ENCODE measurements around the gene PCSK1.
"Not testable (repeated sequence)": the region's sequence is repeated elsewhere in the genome, so short reads cannot be mapped to it uniquely, and the experiment has no call there.

PCSK1 gene

DNA sequence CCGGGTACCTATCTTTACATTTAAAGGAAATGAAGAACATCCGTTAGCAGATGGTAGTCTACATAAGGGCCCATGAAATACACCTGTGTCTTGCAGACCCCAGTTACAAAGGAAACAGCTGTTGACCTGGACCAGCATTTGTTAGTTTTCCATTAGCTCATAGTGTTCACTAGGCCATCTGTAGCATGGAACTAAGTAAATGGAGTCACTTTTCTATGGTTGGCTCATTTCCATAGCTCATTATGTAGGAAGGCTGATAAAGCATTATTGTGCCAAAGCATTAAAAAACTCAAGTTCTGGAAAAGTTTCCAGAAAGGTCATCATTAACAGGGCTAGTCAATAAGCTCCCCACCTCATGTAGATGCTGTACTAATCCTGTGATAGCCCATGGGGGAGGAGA lies 62.1 kb downstream of the PCSK1 start:
- H3K36me3 ChIP-seq (ENCODE audit: insufficient read depth, low read length), result no peaks in the 10 kb centered on the region
- no peak overlapping the region for H3K4me3 ChIP-seq (ENCODE audit: low read depth in 1 of 2, low read length in 2 of 2)
- no peaks in the 10 kb centered on the region for H3K27me3 ChIP-seq (ENCODE audit: control insufficient read depth in 1 of 2, insufficient read depth in 2 of 2, low read length in 2 of 2)
- no peak overlapping the region for H3K9ac ChIP-seq (ENCODE audit: low read length)
- no peaks in the 10 kb centered on the region for H3K9me3 ChIP-seq (ENCODE audit: low read length)
- no peaks in the 10 kb centered on the region for H3K4me1 ChIP-seq (ENCODE audit: insufficient read depth, low read length)
- H3K27ac ChIP-seq (ENCODE audit: low read depth, low read length), result no peak overlapping the region

DNA sequence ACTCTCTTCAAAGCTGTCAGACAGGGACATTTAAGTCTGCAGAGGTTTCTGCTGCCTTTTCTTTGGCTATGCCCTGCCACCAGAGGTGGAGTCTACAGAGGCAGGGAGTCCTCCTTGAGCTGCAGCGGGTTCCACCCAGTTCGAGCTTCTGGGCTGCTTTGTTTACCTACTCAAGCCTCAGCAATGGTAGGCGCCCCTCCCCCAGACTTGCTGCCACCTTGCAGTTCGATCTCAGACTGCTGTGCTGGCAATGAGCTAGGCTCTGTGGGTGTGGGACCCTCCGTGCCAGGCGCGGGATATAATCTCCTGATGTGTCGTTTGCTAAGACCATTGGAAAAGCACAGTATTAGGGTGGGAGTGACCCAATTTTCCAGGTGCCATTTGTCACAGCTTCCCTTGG lies 65.7 kb downstream of the PCSK1 start:
- H3K27me3 ChIP-seq (ENCODE audit: control insufficient read depth in 1 of 2, insufficient read depth in 2 of 2, low read length in 2 of 2); H3K4me1 ChIP-seq (ENCODE audit: insufficient read depth, low read length); H3K4me3 ChIP-seq (ENCODE audit: low read depth in 1 of 2, low read length in 2 of 2); H3K36me3 ChIP-seq (ENCODE audit: insufficient read depth, low read length); H3K27ac ChIP-seq (ENCODE audit: low read depth, low read length); H3K9ac ChIP-seq (ENCODE audit: low read length); H3K9me3 ChIP-seq (ENCODE audit: low read length): not testable (repeated sequence)

DNA sequence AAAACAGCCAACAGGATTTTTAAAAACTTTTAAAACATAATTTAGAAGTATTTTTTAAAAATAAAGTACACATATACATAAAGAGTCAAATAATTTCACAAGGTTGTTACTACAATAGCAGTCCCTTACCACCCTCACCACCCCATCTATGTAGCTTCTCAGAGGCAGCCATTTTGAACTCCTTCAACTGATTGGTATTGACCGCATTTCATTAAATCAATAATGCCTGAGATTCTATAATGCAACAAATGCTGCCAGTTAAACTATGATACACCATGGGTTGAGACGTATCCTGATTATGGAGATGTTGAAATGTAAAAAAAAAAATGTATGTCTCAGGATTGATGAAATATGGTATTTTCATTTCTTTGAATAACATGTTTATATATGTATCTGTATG lies 78.8 kb downstream of the PCSK1 start:
- Histone ChIP-seq H3K36me3 (ENCODE audit: insufficient read depth, low read length) (no peaks in the 10 kb centered on the region), H3K27me3 (ENCODE audit: control insufficient read depth in 1 of 2, insufficient read depth in 2 of 2, low read length in 2 of 2) (no peaks in the 10 kb centered on the region), H3K9me3 (ENCODE audit: low read length) (no peaks in the 10 kb centered on the region), H3K27ac (ENCODE audit: low read depth, low read length) (no peak overlapping the region), H3K9ac (ENCODE audit: low read length) (no peak overlapping the region), H3K4me1 (ENCODE audit: insufficient read depth, low read length) (no peaks in the 10 kb centered on the region), H3K4me3 (ENCODE audit: low read depth in 1 of 2, low read length in 2 of 2) (no peak overlapping the region)

DNA sequence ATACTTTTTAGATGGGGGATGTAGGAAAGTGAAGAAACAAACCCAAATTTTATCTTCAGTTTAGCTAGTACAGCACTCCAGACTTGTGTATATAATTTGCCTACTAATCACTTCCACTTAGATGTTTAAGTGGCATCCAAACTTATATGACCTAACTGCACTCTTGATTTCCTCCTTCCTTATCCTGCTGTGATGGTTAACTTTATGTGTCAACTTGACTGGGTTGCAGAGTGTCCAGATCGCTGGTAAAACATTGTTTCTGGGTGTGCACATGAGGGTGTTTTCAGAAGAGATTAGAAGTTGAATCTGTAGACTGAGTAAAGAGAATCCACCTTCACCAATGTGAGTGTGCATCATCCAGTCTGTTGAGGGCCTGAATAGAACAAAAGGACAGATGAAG lies 79.8 kb downstream of the PCSK1 start:
- Histone ChIP-seq H3K36me3 (ENCODE audit: insufficient read depth, low read length) (no peaks in the 10 kb centered on the region), H3K9me3 (ENCODE audit: low read length) (no peaks in the 10 kb centered on the region), H3K4me3 (ENCODE audit: low read depth in 1 of 2, low read length in 2 of 2) (no peak overlapping the region), H3K4me1 (ENCODE audit: insufficient read depth, low read length) (no peaks in the 10 kb centered on the region), H3K27me3 (ENCODE audit: control insufficient read depth in 1 of 2, insufficient read depth in 2 of 2, low read length in 2 of 2) (no peaks in the 10 kb centered on the region), H3K9ac (ENCODE audit: low read length) (no peak overlapping the region), H3K27ac (ENCODE audit: low read depth, low read length) (no peak overlapping the region)

DNA sequence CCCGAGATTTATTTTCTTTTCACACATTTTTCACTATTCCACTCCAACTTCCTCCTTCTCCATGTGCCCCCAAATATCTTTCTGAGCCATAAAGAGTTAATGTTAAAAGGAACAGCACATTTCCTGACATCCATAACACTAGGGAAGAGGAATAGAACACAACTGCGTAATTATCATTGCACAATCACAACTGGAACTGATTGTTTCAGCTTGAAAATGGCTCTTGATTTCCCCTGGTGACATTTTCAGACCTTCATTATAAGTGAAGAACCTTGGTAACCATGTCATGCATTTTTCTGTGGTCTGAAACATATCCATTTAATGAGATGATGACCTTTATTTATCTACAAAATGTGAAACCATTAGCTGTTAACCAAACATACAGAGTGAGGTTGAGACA lies 82.4 kb downstream of the PCSK1 start:
- H3K27ac ChIP-seq (ENCODE audit: low read depth, low read length), result no peak overlapping the region
- H3K9ac ChIP-seq (ENCODE audit: low read length), result no peak overlapping the region

DNA sequence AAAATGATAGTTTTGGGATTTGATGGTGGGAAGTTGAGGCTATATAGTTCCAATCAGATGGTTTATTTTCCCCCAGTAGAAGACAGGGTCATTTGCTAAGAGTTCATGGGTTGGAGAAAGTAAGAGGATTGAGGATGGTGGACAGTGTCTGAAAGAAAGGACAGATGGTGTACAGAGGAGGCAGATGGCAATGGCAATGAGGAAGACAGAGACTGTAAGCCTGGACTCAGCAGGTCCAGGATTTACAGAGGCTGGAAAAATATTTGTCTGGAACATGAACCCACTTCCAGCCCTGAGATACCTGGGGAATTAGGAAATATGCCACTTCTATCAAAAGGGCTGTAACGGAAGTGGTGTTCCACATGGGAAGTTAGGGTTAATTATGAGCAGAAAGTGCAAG lies 84.5 kb downstream of the PCSK1 start:
- H3K27ac ChIP-seq (ENCODE audit: low read depth, low read length), result no peak overlapping the region
- H3K9ac ChIP-seq (ENCODE audit: low read length), result no peak overlapping the region
- H3K4me1 ChIP-seq (ENCODE audit: insufficient read depth, low read length), result no peaks in the 10 kb centered on the region
- H3K9me3 ChIP-seq (ENCODE audit: low read length), result no peaks in the 10 kb centered on the region
- no peaks in the 10 kb centered on the region for H3K36me3 ChIP-seq (ENCODE audit: insufficient read depth, low read length)
- H3K27me3 ChIP-seq (ENCODE audit: control insufficient read depth in 1 of 2, insufficient read depth in 2 of 2, low read length in 2 of 2), result no peaks in the 10 kb centered on the region
- no peak overlapping the region for H3K4me3 ChIP-seq (ENCODE audit: low read depth in 1 of 2, low read length in 2 of 2)

More for the DNA sequence above, 82.4 kb downstream of the PCSK1 start:
- Histone ChIP-seq H3K27me3 (ENCODE audit: control insufficient read depth in 1 of 2, insufficient read depth in 2 of 2, low read length in 2 of 2) (no peaks in the 10 kb centered on the region), H3K36me3 (ENCODE audit: insufficient read depth, low read length) (no peaks in the 10 kb centered on the region), H3K4me1 (ENCODE audit: insufficient read depth, low read length) (no peaks in the 10 kb centered on the region), H3K4me3 (ENCODE audit: low read depth in 1 of 2, low read length in 2 of 2) (no peak overlapping the region), H3K9me3 (ENCODE audit: low read length) (no peaks in the 10 kb centered on the region)

DNA sequence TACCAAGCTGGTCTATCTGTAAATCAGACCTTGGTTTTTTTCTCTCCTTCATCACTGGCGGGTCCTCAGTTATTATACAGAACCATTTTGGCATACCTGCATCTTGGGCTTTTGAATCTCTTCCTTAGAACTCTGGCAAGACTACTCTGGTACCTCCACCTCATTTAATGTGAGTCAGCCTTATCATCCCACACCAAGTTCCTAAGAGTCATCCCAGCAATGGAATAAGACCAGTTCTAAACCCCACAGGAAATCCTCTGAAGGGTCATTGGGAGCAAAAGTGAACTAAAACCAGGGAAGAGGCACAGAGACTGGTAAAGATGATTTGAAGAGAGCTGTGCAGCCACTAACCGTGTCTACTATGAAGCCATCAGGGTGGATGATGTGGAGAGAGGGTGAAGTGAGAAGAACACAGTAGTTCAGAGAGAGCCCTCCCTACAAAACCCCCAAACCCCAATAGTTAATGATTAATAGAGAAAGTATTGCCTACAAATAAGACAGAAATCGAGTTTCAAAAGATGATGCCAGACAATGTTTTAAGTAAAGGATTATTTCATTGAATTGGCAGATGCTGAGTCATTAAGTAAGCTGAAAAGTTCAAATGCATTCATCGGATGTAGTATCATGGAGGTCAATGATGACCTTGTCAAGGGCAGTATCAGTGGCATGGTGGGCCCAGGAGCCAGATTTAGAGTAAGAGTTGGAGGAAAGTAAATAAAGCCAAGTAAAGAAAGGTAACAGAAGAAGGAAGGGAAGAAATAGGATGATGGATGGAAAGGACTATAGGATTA lies 85.4 kb downstream of the PCSK1 start:
- no peaks in the 10 kb centered on the region for H3K36me3 ChIP-seq (ENCODE audit: insufficient read depth, low read length)
- H3K4me3 ChIP-seq (ENCODE audit: low read depth in 1 of 2, low read length in 2 of 2), result no peak overlapping the region
- H3K27ac ChIP-seq (ENCODE audit: low read depth, low read length), result no peak overlapping the region
- no peak overlapping the region for H3K9ac ChIP-seq (ENCODE audit: low read length)
- no peaks in the 10 kb centered on the region for H3K9me3 ChIP-seq (ENCODE audit: low read length)
- H3K27me3 ChIP-seq (ENCODE audit: control insufficient read depth in 1 of 2, insufficient read depth in 2 of 2, low read length in 2 of 2), result no peaks in the 10 kb centered on the region
- H3K4me1 ChIP-seq (ENCODE audit: insufficient read depth, low read length), result no peaks in the 10 kb centered on the region

DNA sequence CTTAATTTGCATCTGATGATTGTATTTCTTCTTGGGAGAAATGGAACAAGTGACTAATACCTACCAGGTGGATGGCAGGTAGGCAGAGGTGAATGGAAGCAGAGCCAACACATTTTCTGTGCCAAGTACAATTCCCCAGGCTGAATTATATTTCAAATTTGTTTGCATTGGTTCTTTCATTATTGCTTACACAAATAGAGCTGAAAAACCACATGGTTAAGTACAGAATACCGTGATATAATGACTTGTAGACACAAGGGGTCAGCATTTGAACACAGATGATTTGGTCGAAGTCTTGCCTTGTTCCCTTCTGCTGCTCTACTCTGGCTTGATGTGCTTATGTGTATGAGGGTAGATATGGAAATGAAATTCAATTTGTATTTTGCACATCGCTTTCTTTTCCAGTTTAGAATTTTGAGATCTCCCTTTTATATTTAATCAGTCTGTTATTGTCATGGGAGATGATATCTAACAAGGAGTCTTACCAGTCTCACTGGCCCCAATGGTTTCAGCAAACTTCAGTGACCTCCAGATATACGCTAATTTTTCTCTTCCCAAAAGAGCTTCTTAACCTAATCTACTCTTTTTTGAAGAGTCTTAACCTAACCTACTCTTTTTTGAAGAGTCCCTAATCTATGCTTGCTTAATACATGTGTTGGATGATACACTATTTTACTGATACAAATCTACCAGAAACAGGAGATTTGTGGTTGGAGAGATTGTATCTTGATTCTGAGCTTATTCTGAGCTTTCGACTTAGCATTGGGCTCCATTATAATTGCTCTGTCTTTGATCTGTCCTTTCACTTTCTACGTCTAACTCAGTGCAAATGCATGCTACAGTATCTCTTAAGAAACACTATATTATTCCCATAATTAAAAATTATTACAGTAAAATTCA lies 88.1 kb downstream of the PCSK1 start:
- H3K4me3 ChIP-seq (ENCODE audit: low read depth in 1 of 2, low read length in 2 of 2), result no peak overlapping the region
- no peaks in the 10 kb centered on the region for H3K36me3 ChIP-seq (ENCODE audit: insufficient read depth, low read length)
- no peak overlapping the region for H3K27ac ChIP-seq (ENCODE audit: low read depth, low read length)
- no peak overlapping the region for H3K9ac ChIP-seq (ENCODE audit: low read length)
- H3K27me3 ChIP-seq (ENCODE audit: control insufficient read depth in 1 of 2, insufficient read depth in 2 of 2, low read length in 2 of 2), result no peaks in the 10 kb centered on the region
- no peaks in the 10 kb centered on the region for H3K4me1 ChIP-seq (ENCODE audit: insufficient read depth, low read length)
- no peaks in the 10 kb centered on the region for H3K9me3 ChIP-seq (ENCODE audit: low read length)

DNA sequence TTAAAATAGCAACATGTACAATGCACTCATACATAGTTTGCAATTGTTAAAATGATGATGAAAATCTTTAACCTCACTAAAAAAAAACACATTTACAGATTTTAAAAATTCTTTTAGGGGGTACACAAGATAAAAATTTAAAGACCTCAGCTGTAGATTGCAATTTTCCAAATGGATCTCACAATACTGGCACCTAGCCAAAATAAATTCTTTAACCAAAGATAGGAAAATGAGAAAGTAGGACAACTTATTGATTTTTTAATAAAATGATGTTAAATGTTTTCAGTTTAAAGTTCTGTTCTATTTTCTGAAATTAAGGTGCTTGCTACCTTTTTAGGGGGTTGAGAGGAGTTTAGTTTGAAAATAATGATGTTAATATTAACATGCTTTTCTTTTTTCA lies 90.0 kb downstream of the PCSK1 start:
- no peak overlapping the region for H3K9ac ChIP-seq (ENCODE audit: low read length)
- no peaks in the 10 kb centered on the region for H3K36me3 ChIP-seq (ENCODE audit: insufficient read depth, low read length)
- no peaks in the 10 kb centered on the region for H3K4me1 ChIP-seq (ENCODE audit: insufficient read depth, low read length)
- no peak overlapping the region for H3K27ac ChIP-seq (ENCODE audit: low read depth, low read length)
- H3K27me3 ChIP-seq (ENCODE audit: control insufficient read depth in 1 of 2, insufficient read depth in 2 of 2, low read length in 2 of 2), result no peaks in the 10 kb centered on the region
- no peaks in the 10 kb centered on the region for H3K9me3 ChIP-seq (ENCODE audit: low read length)
- no peak overlapping the region for H3K4me3 ChIP-seq (ENCODE audit: low read depth in 1 of 2, low read length in 2 of 2)

DNA sequence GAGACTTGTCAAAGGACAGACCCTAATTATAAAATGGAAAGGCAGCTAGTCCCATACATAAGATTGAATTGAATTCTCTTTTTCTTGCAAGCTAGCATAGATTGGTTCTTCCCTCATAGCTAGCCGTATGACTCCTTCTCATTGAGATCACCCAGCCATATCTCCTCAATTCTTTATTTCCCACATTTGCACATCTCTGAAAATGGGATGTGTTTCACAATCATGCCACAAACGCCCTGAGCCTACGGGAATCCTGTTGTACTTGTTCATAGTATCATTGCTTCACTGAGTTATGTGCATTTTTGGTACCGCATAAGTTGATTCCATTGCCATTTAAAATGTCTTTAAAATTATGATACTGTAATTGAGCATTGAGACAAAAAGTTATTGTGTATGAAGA lies 90.5 kb downstream of the PCSK1 start:
- H3K4me1 ChIP-seq (ENCODE audit: insufficient read depth, low read length), result no peaks in the 10 kb centered on the region
- no peak overlapping the region for H3K4me3 ChIP-seq (ENCODE audit: low read depth in 1 of 2, low read length in 2 of 2)
- H3K36me3 ChIP-seq (ENCODE audit: insufficient read depth, low read length), result no peaks in the 10 kb centered on the region

More for the DNA sequence above, 90.5 kb downstream of the PCSK1 start:
- Histone ChIP-seq H3K27me3 (ENCODE audit: control insufficient read depth in 1 of 2, insufficient read depth in 2 of 2, low read length in 2 of 2) (no peaks in the 10 kb centered on the region), H3K9me3 (ENCODE audit: low read length) (no peaks in the 10 kb centered on the region), H3K27ac (ENCODE audit: low read depth, low read length) (no peak overlapping the region), H3K9ac (ENCODE audit: low read length) (no peak overlapping the region)
